ENCODE data around the gene COQ7. TPM values are rescaled to one million over a fixed set of nuclear protein-coding genes. Genes with fewer than 3 reads are reported as not detected.

Gene COQ7
- total RNA-seq, 1 donor from 2014 or later: 50.1 TPM

DNA sequence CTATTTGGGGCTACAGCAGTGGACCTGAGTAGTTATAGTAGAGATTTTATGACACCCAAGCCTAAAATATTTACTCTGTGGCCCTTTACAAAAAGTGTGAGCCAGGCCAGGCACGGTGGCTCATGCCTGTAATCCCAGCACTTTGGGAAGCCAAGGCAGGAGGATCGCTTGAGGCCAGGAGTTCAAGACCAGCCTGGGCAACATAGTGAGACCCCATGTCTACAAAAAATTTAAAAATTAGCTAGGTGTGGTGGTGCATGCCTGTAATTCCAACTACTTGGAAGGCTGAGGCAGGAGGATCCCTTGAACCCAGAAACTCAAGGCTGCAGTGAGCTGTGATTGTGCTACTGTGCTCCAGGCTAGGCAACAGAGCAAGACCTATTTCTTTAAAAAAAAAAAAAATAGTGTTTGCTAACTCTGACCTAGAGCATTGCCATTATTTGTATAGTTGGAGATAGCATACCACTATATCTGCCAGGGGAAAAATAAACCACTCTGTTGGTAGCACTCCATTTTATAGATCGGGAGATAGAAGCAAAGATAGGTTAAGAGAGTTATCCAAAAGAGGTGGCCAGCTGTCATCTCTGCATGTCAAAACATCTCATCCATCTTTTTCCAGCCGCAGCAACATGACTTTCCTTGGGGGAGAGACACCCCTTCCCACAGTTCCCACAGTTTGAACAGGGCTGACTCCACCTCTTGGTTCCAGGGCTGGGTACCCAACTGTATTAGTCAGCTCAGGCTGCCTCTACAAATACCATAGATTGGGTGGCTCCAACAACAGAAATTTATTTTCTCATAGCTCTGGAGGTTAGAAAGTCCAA is 43.3 kb downstream of the COQ7 start:
- FAIRE-seq: no peak
- DNase-seq (ENCODE audit: low spot score in 2 of 2): no peak

DNA sequence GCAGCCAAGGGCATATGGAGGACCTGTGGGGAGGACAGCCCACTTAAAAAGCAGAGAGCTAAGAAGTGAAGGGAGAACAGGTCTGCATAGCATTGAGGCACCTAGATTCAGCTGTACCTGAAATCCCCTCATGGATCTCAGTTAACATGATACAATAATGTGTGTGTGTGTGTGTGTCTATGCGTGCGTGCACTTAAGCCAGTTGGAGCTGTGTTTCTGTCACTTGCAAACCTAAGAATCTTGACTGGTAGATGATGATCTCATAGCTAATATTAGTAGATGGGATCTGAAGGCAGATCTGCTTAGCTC is 44.6 kb downstream of the COQ7 start:
- DNase-seq (ENCODE audit: low spot score in 2 of 2) (no peak), FAIRE-seq (no peak)

DNA sequence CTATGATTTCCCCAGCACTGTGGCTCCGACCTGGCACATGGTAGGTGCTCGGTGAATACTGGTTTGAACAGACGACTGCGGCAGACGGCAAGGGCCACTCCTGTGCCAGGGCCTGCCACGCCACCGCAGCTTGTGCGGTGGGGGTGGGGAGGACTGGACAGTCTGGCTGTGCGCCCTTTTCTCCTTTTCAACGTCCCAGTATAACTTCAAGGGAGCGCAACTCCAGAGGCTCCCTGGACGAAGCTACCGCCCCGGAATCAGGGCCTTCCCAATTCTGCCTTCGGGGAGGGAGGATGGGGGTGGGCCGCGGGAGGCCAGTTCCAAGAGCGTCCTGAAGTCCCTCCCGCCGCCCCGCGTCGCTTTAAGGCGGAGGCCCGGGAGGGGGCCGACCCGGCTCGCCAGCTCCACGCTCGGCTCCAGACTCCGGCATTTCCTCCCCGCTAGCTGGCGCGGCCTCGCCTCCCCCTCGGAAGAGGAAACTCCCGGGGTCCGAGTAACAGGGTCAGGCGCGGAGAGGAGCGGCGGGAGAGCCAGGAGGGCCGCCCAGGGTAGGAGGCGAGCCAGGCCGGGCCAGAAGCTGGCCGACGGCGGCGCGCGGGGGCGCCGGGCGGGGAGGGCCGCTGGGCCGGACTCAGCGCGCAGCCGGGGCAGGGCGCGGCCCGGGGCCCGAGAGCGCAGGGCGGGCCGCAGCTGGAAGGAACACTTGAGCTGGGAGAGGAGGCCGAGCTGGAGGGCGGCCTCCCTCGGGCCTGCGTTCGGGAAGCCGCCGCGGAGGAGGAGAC is 46.4 kb downstream of the COQ7 start, which contains the start of gene ITPRIPL2:
TSS of gene ITPRIPL2 (plus strand) at position 388 of the 782 bp plus-strand sequence. CDS start 498 bp downstream, outside the sequence.
- DNase-seq (ENCODE audit: low spot score in 2 of 2): peak; percentile 60 to 73
- FAIRE-seq: no peak

DNA sequence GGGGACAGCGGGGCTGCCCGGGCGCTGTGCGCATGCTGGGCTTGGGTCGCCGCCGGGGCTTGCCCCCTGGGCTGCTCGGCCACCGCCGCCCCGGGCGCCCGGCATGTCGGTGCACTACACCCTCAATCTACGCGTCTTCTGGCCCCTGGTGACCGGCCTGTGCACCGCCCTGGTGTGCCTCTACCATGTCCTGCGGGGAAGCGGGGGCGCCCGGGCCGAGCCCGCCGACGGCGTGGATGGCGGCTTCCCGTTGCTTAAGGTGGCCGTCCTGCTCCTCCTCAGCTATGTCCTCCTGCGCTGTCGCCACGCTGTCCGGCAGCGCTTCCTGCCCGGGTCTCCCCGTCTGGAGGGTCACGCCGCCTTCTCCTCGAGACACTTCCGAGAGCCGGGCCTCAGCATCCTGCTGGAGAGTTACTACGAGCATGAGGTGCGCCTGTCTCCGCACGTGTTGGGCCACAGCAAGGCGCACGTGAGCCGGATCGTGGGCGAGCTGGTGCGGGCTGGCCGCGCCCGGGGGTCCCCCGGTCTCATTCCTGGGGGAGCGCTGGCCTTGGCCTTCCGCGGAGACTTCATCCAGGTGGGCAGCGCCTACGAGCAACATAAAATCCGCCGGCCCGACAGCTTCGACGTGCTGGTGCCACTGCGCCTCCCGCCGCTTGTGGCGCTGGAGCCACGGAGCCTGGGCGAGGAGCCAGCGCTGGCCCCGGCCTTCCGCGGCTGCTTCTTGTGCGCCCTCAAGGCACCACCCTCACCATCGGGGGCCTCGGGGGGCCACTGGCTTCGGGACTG is 47.1 kb downstream of the COQ7 start:
- DNase-seq (ENCODE audit: low spot score in 2 of 2): peak in 1 of 2 donors; percentile 46
- no peak for FAIRE-seq

DNA sequence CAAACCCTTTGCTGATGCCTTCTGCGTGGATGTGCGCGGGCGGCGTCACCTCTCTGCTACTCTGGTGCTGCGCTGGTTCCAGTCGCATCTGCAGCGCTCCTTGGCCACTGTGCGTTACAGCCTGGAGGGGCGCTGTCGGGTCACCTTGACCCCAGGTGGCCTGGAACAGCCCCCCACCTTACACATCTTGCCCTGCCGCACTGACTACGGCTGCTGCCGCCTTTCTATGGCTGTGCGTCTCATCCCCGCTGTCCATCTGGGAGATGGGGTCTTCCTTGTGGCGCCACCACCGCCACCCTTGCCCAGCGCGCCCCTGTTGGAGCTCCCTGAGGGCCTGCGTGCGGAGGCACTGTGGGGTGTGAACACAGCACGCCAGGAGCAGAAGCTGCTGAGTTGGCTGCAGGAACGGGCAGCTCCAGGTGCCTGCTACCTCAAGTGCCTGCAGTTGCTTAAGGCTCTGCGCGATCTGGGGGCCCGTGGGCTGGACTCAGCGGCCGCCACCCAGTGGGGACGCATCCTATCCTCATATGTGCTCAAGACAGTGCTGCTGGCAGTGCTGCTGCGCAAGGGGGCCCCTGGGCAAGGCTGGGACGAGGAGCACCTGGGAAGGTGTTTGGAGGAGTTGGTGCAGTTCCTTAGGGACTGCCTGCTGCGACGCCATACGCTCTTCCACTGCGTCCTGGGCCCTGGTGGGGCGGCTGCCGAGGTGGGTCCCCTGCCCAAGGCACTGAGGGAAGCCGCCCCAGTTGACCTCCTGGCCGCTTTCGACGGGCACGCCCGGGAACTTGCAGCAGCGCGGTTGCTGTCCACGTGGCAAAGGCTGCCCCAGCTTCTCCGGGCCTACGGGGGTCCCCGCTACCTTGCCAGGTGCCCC is 48.0 kb downstream of the COQ7 start:
- FAIRE-seq (no peak), DNase-seq (ENCODE audit: low spot score in 2 of 2) (no peak)

DNA sequence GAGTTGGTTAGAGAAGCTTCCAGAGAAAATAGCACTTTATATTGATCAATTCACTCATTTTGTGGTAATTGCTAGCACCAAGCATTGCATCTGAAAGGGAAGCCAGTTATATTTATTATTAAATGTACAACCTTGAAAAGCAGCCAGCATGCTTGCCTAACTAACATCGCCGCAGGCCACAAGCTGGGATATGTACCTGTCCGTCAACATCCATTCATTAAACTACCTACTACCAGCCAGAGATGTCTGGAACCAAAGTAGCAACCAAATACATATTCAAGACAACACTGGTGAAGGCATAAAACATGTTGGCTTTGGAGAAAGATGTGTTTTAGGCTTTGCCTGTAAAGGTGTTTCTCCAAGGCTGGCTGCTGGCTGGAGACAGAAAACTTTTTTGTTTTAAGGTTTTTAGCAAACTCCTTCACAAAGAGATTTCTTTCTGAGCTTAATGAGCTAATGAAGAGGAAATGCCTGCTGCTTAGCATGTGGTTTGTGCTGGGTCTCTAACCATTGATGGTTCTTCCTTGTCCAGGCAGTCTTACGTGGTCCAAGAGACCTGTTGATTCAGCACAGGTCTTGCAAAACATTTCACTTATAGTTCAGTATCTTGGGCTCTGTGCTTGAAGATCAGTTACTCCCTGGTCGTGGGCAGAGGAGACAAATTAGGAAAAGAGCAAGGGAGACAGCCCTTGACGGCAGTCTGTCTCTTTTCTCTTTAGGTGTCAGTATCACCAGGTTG is 49.5 kb downstream of the COQ7 start:
- no peak for DNase-seq (ENCODE audit: low spot score in 2 of 2)
- FAIRE-seq: no peak

DNA sequence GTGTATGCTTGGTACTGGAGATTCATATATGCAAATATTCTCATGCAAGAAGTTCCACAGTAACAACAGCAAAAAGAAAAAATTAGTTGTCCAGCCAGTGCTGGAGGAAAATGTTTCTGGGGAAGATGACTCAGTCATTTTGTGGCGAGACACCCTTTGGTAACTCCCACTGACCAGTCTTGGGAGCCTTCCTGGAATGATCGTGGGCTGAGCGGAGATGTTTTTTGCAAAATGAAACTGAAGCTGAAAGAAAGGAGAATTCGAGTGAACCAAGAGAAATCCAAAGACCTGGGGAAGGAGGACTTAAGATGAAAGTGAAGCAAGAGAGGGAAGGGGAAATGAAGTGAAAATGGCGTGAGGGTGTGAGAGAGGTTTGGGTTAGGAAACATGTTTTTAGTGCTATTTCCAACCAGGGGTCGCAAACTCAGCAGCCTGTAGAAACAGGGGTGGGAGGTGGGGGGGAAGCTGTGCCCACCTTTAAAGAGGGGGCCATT is 51.6 kb downstream of the COQ7 start:
- FAIRE-seq (no peak), DNase-seq (ENCODE audit: low spot score in 2 of 2) (peak in 1 of 2 donors; percentile 66)

DNA sequence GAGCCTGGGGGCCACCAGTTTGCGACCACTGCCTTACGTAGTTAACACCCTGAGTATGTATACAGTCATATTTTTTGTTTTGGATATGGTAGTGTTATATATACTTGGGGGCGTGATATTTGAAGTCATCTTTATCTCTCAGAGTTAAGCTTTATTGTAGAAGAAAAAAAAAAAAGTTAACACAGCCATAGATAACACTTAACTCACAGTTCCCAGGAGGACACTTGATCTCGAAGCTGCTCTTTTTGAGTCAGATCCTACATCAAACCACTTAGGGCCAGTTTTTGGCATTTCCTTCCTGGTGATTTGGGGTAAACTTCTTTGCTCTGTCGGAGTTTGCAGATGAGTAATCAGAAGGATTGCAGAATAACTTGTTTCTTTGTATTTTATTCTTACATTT is 52.1 kb downstream of the COQ7 start:
- DNase-seq (ENCODE audit: low spot score in 2 of 2) (no peak), FAIRE-seq (no peak)

DNA sequence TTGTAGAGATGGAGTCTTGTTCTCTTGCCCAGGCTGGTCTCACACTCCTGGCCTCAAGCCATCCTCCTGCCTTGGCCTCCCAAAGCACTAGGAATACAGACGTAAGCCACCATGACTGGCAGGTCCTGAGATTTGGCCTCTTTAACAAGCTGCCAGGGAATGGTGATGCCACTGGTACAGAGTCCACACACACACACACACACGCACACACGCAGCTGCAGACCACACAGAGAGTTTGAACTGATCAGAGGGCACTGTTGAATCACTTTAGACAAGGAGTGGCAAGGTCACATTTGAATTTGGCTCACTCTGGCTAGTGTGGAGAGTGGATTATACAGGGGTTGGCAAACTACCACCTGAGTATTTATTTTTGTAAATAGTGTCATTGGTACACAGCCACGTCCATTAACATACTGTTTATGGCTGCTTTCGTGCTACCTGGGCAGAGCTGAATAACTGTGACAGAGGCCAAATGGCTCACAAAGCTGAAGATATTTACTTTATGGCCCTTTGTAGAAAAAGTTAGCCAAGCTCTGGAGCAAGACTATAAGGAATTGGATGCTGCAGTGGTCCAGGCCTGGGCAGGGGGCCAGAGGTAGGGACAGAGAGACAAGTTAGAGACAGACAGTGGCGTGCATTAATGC is 56.2 kb downstream of the COQ7 start:
- DNase-seq (ENCODE audit: low spot score in 2 of 2) (no peak), FAIRE-seq (no peak)

DNA sequence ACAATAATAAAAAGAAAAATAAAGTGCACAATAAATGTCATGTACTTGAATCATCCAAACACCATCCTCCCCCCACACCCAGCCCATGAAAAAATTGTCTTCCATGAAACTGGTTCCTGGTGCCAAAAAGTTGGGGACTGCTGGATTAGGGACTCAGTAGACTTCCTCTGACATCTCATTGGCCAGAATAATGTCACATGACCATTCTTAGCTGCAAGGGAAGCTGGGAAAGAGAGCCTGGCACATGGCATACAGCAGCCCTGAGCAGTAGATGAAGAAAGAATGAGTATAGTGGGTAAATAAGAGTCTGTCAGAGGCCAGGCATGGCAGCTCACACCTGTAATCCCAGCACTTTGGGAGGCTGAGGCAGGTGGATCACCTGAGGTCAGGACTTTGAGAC is 58.9 kb downstream of the COQ7 start:
- no peak for DNase-seq (ENCODE audit: low spot score in 2 of 2)
- FAIRE-seq: no peak

DNA sequence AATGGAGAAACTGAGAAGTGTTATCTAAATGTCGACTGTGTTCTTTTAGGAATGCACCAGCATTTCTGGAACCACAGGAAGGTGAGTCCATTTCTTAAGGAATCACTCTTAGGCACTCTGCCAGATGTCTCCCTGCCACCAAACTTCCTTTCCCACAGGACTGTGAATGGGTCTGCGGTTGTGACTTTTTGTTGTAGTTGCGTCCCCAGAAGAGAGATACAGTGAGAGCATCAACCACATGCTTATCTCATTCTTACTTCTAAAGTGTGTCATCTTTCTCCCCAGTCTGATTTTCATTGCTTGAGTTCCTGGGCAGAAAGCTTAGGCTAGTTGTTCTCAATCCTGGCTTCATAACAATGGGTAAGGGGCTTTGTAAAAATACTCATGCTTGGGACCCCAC is 59.8 kb downstream of the COQ7 start:
- DNase-seq (ENCODE audit: low spot score in 2 of 2) (no peak), FAIRE-seq (no peak)

DNA sequence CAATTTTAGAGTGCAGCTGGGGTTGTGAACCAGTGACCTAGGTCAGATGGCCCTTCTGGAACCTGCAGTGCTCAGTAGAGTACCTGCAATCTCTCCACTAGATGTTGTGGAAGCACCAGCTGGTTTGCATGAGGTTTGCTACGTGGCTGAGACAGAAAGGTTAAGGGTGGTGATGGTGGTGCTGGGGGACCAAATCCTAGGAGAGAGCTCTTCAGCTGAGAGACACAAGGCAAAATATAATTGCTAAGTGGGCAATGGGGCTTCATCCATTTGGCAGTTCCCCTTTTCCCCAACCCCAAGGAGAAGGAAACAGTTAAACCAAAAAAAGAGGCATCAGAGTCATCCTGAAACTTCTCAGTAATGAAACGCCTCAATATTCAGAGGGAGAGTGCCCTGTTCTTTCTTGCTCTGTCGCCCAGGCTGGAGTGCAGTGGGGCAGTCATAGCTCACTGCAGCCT is 60.3 kb downstream of the COQ7 start:
- no peak for FAIRE-seq
- no peak for DNase-seq (ENCODE audit: low spot score in 2 of 2)

DNA sequence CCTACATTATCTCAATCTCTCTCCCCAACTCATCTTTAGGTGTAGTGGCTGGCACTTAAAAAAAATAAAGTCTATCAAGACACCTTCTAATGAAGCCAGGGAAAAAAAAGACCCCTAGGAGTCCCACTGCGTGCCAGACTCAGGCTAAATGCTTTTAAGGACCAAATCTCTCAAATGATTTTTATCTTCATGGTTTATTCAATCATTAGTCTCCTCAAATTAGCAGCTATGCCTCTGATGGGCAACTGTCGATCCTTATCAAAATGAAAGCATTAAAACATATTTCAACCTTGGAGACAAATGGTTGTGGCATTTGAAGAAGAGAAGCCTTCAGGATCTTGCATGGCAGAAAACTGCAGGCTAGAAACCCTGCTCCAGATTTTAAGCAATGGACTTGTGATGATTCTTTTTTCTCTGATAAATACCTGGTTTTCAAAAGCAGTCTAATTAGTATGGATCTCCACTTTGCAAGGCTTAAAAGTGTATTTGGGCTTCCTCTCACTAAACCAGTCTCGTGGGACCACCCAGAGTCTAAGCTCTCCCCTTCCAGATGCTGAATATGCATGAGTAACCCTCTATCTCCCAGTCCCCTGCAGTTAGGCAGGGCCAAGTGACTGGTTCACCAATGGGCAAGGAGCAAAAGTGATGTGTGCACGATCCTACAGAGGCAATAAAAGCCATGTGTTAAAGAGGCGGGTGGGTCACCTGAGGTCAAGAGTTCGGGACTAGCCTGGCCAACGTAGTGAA is 61.2 kb downstream of the COQ7 start:
- FAIRE-seq (no peak), DNase-seq (ENCODE audit: low spot score in 2 of 2) (no peak)

Other genes with a start within 250 kb of the COQ7 start
- gene SMG1, start 141.2 kb upstream of the COQ7 start, total RNA-seq: 89.3 TPM
- 3.3 TPM for gene TMC7, start 83.7 kb upstream of the COQ7 start, total RNA-seq
- 3.3 TPM for gene ITPRIPL2, start 46.4 kb downstream of the COQ7 start, total RNA-seq
- gene SYT17, start 100.6 kb downstream of the COQ7 start, total RNA-seq: 8.2 TPM
- gene CLEC19A, start 218.1 kb downstream of the COQ7 start, total RNA-seq: under 0.01 TPM

Data from frontal cortex (tissue), 4 donors.